RWPE2 (cell line): Measurements from ENCODE around the gene HSD17B1.

Experiments
- ATAC-seq: fragments of 200-7000 bp; cut with Tn5 transposase; 3 replicates; pipeline ENCODE4 v1.9.1; 2021; ENCODE audit warnings: low read depth
- DNase-seq: peaks from one replicate; pipeline ENCODE4 v3.0.0-alpha.2; 2020; ENCODE audit warnings: low spot score
- H3K27ac ChIP-seq: fragments of 450-650 bp; 2 replicates; pipeline ENCODE4 v1.5.1; 2017; ENCODE audit warnings: mild to moderate bottlenecking; ENCODE audit not compliant: poor library complexity, severe bottlenecking
- H3K27me3 ChIP-seq: fragments of 250-450 bp; sonication (Bioruptor Pico); 2 replicates; pipeline ENCODE4 v1.5.1; 2021; ENCODE audit warnings: mild to moderate bottlenecking, moderate library complexity; ENCODE audit not compliant: insufficient read depth, poor library complexity, severe bottlenecking
- H3K36me3 ChIP-seq: fragments of 250-450 bp; sonication (Bioruptor Pico); 2 replicates; pipeline ENCODE4 v1.5.1; 2020; ENCODE audit warnings: low read depth, mild to moderate bottlenecking, moderate library complexity
- H3K4me1 ChIP-seq: fragments of 250-450 bp; sonication (Bioruptor Pico); 2 replicates; pipeline ENCODE4 v1.5.1; 2021; ENCODE audit warnings: mild to moderate bottlenecking, moderate library complexity; ENCODE audit not compliant: insufficient read depth, poor library complexity, severe bottlenecking
- H3K4me3 ChIP-seq: fragments of 250-450 bp; sonication (Bioruptor Pico); 2 replicates; pipeline ENCODE4 v1.5.1; 2021; ENCODE audit warnings: mild to moderate bottlenecking, moderate library complexity; ENCODE audit not compliant: severe bottlenecking
- H3K9me3 ChIP-seq: fragments of 250-450 bp; sonication (Bioruptor Pico); 2 replicates; pipeline ENCODE4 v1.5.1; 2021; ENCODE audit warnings: mild to moderate bottlenecking, moderate library complexity; ENCODE audit not compliant: severe bottlenecking
- CTCF ChIP-seq: fragments of 450-650 bp; IDR thresholded peaks from one replicate; pipeline ENCODE4 v1.5.1; 2017; ENCODE audit warnings: mild to moderate bottlenecking, moderate library complexity; ENCODE audit not compliant: poor library complexity, severe bottlenecking

The HSD17B1 gene

GRCh38 chr17:42509841-42510240 lies 42.9 kb upstream of the HSD17B1 start:
- H3K36me3 ChIP-seq = peaks cover 12% of the 10 kb centered on the region
- DNase-seq = no peak
- H3K27me3 ChIP-seq = no peaks in the 10 kb centered on the region
- no peak for ATAC-seq
- no peak overlapping the region for H3K27ac ChIP-seq
- H3K9me3 ChIP-seq = no peaks in the 10 kb centered on the region
- TF ChIP-seq CTCF = no peak
- H3K4me1 ChIP-seq = no peaks in the 10 kb centered on the region
- no peak overlapping the region for H3K4me3 ChIP-seq

- Histone ChIP-seq H3K9me3 (no peaks in the 10 kb centered on the region), H3K27me3 (no peaks in the 10 kb centered on the region), H3K4me1 (no peaks in the 10 kb centered on the region), H3K4me3 (no peak overlapping the region), H3K36me3 (peaks cover 12% of the 10 kb centered on the region), H3K27ac (no peak overlapping the region)
- no peak for TF ChIP-seq CTCF
- no peak for DNase-seq
- ATAC-seq = no peak
Measured at GRCh38 chr17:42512246-42512645, 40.5 kb upstream of the HSD17B1 start.

GRCh38 chr17:42512733-42513251 lies 39.9 kb upstream of the HSD17B1 start:
- DNase-seq (no peak), ATAC-seq (no peak)
- no peak overlapping the region for H3K4me3 ChIP-seq
- no peak for TF ChIP-seq CTCF
- H3K9me3 ChIP-seq = no peaks in the 10 kb centered on the region
- peaks cover 12% of the 10 kb centered on the region for H3K36me3 ChIP-seq
- H3K4me1 ChIP-seq = peaks cover 3% of the 10 kb centered on the region
- H3K27me3 ChIP-seq = no peaks in the 10 kb centered on the region
- no peak overlapping the region for H3K27ac ChIP-seq

GRCh38 chr17:42513686-42514085 lies 39.0 kb upstream of the HSD17B1 start:
- Histone ChIP-seq H3K27ac (no peak overlapping the region), H3K4me3 (no peak overlapping the region), H3K36me3 (peaks cover 4% of the 10 kb centered on the region), H3K9me3 (no peaks in the 10 kb centered on the region), H3K27me3 (no peaks in the 10 kb centered on the region), H3K4me1 (peaks cover 12% of the 10 kb centered on the region)
- TF ChIP-seq CTCF = no peak
- no peak for DNase-seq
- no peak for ATAC-seq

GRCh38 chr17:42514279-42514678 lies 38.4 kb upstream of the HSD17B1 start:
- no peak for DNase-seq
- TF ChIP-seq CTCF = no peak
- H3K4me3 ChIP-seq = no peak overlapping the region
- no peaks in the 10 kb centered on the region for H3K27me3 ChIP-seq
- no peak overlapping the region for H3K27ac ChIP-seq
- H3K36me3 ChIP-seq = no peaks in the 10 kb centered on the region
- no peak for ATAC-seq
- H3K4me1 ChIP-seq = peaks cover 18% of the 10 kb centered on the region
- no peaks in the 10 kb centered on the region for H3K9me3 ChIP-seq
